Activated CD8-positive, alpha-beta memory T cell treated with anti-CD3 and anti-CD28 coated beads for 24 hours (primary cell): ENCODE data around the gene GSG1L.

ENCODE experiments used
- DNase-seq: peaks from one replicate; pipeline ENCODE4 v3.0.0-alpha.2; 2020

GSG1L gene

GRCh38 chr16:27805828-27806351 lies 257.6 kb downstream of the GSG1L start:
- no peak for DNase-seq

- no peak for DNase-seq
Measured at GRCh38 chr16:27803775-27804549, 259.6 kb downstream of the GSG1L start.

- no peak for DNase-seq
Measured at GRCh38 chr16:27802664-27803439, 260.7 kb downstream of the GSG1L start.

GRCh38 chr16:27801289-27801945 lies 262.1 kb downstream of the GSG1L start:
- DNase-seq: no peak

GRCh38 chr16:27800817-27801216 lies 262.7 kb downstream of the GSG1L start:
- no peak for DNase-seq

- DNase-seq: no peak
Measured at GRCh38 chr16:27799896-27800295, 263.6 kb downstream of the GSG1L start.

- no peak for DNase-seq
Measured at GRCh38 chr16:27798241-27798640, 265.3 kb downstream of the GSG1L start.

- DNase-seq: no peak
Measured at GRCh38 chr16:27795992-27796614, 267.4 kb downstream of the GSG1L start.

- no peak for DNase-seq
Measured at GRCh38 chr16:27793249-27793622, 270.3 kb downstream of the GSG1L start.

GRCh38 chr16:27792486-27793248 lies 270.8 kb downstream of the GSG1L start:
- no peak for DNase-seq

- no peak for DNase-seq
Measured at GRCh38 chr16:27791404-27791719, 272.2 kb downstream of the GSG1L start.

GRCh38 chr16:27790546-27791403 lies 272.7 kb downstream of the GSG1L start:
- no peak for DNase-seq

- DNase-seq: no peak
Measured at GRCh38 chr16:27789595-27790241, 273.8 kb downstream of the GSG1L start.

- no peak for DNase-seq
Measured at GRCh38 chr16:27789150-27789549, 274.4 kb downstream of the GSG1L start.

- DNase-seq: no peak
Measured at GRCh38 chr16:27787665-27788064, 275.8 kb downstream of the GSG1L start.

- no peak for DNase-seq
Measured at GRCh38 chr16:27786923-27787625, 276.4 kb downstream of the GSG1L start.

GRCh38 chr16:27786221-27786922 lies 277.1 kb downstream of the GSG1L start:
- DNase-seq: no peak

GRCh38 chr16:27785307-27785678 lies 278.2 kb downstream of the GSG1L start:
- no peak for DNase-seq
